ENCODE results near the gene AGAP1. TPM values are rescaled to one million over a fixed set of nuclear protein-coding genes. Genes with fewer than 3 reads are reported as not detected.
"Not testable (repeated sequence)": the region's sequence is repeated elsewhere in the genome, so short reads cannot be mapped to it uniquely, and the experiment has no call there.

The AGAP1 gene
- polyA plus RNA-seq, 3 donors from 2014 or later, result 0.18 to 2.3 (median 0.21) TPM

DNA sequence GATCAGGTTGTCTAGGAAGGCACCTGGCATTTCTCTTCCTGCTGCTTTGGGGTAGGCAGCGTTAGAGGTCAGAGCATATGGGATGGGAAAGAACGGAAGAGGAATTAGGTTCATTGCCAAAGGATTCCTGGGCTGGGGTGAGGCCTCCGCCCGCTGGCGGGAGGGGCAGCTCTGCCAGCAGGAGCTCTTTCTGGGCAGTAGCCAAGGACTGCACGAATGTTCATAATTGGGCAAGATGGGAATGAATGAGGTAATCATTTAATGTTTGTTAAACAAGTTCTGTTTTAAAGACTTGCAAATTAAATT lies 253.9 kb downstream of the AGAP1 start:
- Mint-ChIP-seq H3K36me3 (peaks cover 9 to 18% (median 10%) of the 10 kb centered on the region in 3 donors), H3K4me3 (no peak overlapping the region), H3K9me3 (no peaks in the 10 kb centered on the region), H3K4me1 (peaks cover 0 to 2% of the 10 kb centered on the region in 2 donors), H3K27me3 (ENCODE audit: low read depth in 3 of 3) (peaks cover 0 to 7% (median 4%) of the 10 kb centered on the region in 3 donors), H3K27ac (no peak overlapping the region)
- DNase-seq, result no peak

DNA sequence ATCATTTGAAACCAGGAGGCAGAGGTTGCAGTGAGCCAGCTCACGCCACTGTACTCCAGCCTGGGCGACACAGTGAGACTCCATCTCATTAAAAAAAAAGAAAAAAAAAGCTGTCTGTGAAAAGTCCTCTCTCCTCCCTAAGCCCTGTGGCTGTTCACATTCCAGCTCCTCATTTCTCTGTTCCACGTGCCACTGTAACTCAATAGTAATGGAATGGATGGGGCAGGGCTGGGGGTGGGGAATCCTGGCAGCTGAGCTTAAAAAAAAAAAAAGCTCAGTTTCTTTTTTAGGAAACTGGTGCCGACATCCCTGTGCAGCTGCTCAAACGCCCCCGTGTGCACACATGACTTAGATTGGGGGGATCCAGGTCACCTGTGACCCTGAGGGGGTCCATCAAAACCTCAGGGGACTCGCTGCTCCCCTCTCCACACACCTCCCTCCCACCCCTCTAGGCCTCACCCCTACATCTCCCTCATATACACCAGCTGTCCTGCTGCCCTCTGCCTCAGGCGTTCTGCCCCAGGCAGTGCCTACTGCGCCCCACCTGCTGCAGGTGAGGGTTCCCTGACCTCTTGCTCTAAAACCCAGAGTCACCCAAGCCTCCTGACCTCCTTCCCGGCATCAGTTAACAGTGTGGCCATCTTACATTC lies 255.4 kb downstream of the AGAP1 start:
- H3K4me1 Mint-ChIP-seq, result peaks cover 0 to 2% of the 10 kb centered on the region in 2 donors
- no peak for DNase-seq
- peaks cover 3 to 13% (median 9%) of the 10 kb centered on the region in 3 donors for H3K36me3 Mint-ChIP-seq
- H3K27ac Mint-ChIP-seq, result no peak overlapping the region
- H3K9me3 Mint-ChIP-seq, result no peaks in the 10 kb centered on the region
- no peak overlapping the region for H3K4me3 Mint-ChIP-seq
- peaks cover 0 to 7% (median 4%) of the 10 kb centered on the region in 3 donors for H3K27me3 Mint-ChIP-seq (ENCODE audit: low read depth in 3 of 3)

DNA sequence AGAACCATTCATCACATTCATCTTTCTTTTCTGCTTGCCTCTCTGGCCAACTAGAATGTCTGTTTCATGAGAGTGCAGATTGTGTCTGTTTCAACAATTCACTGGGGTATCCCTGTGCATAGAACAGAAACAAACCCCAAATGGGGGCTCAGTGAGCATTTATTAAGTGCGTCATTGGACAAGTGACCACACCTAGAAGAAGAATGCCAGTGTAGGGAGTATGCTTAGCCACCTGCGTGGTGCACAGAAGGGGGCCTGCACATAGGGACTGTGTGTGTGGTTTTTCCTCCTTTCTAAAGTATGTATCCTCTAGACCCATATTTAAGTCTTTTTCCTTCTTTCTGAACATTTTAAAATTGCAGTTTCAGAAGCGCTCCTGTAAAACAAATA lies 255.9 kb downstream of the AGAP1 start:
- H3K4me3 Mint-ChIP-seq, result no peak overlapping the region
- H3K27ac Mint-ChIP-seq, result no peak overlapping the region
- no peak for DNase-seq
- H3K9me3 Mint-ChIP-seq, result no peaks in the 10 kb centered on the region
- peaks cover 0 to 7% (median 4%) of the 10 kb centered on the region in 3 donors for H3K27me3 Mint-ChIP-seq (ENCODE audit: low read depth in 3 of 3)
- H3K36me3 Mint-ChIP-seq, result peaks cover under 1 to 13% (median 9%) of the 10 kb centered on the region in 3 donors
- H3K4me1 Mint-ChIP-seq, result peaks cover 0 to 2% of the 10 kb centered on the region in 2 donors

DNA sequence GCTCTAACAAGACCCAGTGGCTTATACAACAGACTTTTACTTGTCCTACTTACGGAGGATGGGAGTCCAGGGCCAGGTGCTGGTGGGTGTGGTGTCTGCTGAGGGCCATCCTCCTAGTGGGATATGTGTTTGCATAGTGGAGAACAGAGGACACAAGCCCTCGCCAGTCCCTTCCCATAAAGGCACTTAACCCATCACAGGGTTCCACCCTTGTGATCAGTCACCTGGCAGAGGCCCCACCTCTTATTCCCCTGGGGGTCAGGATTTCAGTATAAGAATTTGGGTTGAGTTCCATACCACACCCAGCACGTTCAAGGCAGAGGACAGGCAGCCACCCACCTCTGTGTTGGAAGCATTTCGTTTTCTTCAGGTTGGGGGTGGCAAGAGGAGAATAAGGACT lies 259.0 kb downstream of the AGAP1 start:
- H3K27ac Mint-ChIP-seq, result no peak overlapping the region

DNA sequence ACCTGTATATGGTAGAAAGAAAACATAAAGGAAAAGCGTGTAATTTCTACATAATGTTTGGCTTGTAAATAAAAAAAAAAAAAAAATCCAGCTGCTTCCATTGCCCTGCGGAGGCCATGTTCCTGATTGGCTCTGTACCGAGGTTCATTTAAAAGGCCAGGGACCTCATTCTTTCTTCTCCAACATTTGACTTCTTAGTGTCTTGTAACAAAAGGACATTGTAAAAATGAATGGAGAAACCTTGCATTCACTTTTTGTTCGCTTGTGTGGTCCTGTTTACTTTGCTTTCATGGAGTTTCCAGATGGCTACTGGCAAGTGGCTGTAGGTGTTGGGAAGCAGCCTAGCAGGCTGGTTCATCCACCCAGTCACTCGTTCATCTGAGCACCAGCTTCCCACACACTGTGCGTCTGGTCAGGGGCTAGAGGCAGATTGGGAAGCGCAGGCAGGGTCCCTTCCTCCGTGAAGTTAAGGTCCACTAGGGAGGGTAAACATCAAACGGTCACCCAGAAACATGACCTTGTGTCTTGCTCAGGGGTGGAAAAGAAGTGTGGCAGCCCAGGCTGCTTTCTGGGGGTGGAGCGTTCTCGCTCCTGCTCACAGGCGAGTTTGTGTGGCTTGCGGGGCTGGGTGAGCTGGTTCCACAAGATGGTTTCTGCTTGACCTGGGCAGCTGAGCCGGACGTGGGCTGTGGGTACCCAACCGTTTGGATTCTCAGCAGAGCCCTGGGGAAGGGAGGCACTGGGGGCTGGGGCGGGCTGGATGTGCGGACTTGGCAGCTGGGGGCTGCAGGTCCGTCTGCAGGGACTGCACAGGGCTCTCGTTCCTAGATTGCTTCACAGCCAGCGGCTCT lies 260.7 kb downstream of the AGAP1 start:
- no peak for DNase-seq

More for the DNA sequence above, 259.0 kb downstream of the AGAP1 start:
- Mint-ChIP-seq H3K4me3 (no peak overlapping the region), H3K9me3 (no peaks in the 10 kb centered on the region), H3K27me3 (ENCODE audit: low read depth in 3 of 3) (peaks cover 2% of the 10 kb centered on the region in 3 donors), H3K36me3 (peaks cover 2 to 13% (median 6%) of the 10 kb centered on the region in 3 donors), H3K4me1 (no peaks in the 10 kb centered on the region)
- DNase-seq, result no peak

DNA sequence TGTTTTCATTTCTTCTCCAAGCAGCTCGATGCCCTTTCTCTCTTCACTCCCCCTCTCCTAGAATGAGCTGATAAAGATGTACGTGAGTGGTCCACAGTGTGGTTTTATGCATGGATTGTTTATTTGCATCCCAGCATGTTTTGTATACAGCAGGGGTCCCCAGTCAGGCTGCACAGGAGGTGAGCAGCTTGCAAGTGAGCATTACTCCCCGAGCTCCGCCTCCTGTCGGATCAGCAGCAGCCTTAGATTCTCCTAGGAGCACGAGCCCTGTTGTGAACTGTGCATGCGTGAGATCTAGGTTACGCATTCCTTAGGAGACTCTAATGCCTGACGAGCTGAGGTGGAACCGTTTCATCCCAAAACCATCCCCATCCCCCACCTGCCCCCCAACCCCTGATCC lies 262.6 kb downstream of the AGAP1 start:
- no peak overlapping the region for H3K27ac Mint-ChIP-seq
- peaks cover 3 to 4% (median 4%) of the 10 kb centered on the region in 3 donors for H3K36me3 Mint-ChIP-seq
- no peaks in the 10 kb centered on the region for H3K4me1 Mint-ChIP-seq
- no peaks in the 10 kb centered on the region for H3K9me3 Mint-ChIP-seq
- peaks cover 0 to 2% (median 2%) of the 10 kb centered on the region in 3 donors for H3K27me3 Mint-ChIP-seq (ENCODE audit: low read depth in 3 of 3)
- no peak for DNase-seq
- no peak overlapping the region for H3K4me3 Mint-ChIP-seq

More for the DNA sequence above, 260.7 kb downstream of the AGAP1 start:
- Mint-ChIP-seq H3K27ac (no peak overlapping the region), H3K4me3 (no peak overlapping the region), H3K4me1 (no peaks in the 10 kb centered on the region), H3K27me3 (ENCODE audit: low read depth in 3 of 3) (peaks cover under 1 to 2% (median 2%) of the 10 kb centered on the region in 3 donors), H3K36me3 (peaks cover 3 to 13% (median 5%) of the 10 kb centered on the region in 3 donors), H3K9me3 (no peaks in the 10 kb centered on the region)

DNA sequence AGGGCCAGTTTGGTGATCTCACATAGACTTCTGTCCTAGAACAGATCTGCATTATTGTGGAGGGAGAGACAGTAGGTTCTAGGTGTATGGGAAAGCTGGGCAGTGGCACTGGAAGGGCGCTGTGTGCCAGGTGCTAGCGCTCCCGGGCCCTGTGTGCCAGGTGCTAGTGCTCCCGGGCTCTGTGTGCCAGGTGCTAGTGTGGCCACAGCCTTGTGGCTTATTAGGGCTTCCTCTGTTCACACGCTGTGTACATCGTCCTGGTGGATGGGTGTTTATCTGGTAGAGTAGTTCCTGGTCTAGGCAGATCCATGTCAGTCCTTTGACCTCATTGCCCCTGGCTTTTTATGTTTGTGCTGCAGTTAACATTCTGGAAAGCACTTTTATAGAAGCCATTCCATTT lies 263.4 kb downstream of the AGAP1 start:
- H3K27me3 Mint-ChIP-seq (ENCODE audit: low read depth in 3 of 3), result peaks cover 0 to 2% (median 2%) of the 10 kb centered on the region in 3 donors
- H3K4me3 Mint-ChIP-seq, result no peak overlapping the region
- H3K36me3 Mint-ChIP-seq, result peaks cover 0 to 3% (median 2%) of the 10 kb centered on the region in 3 donors
- no peak overlapping the region for H3K27ac Mint-ChIP-seq
- no peaks in the 10 kb centered on the region for H3K4me1 Mint-ChIP-seq
- DNase-seq, result no peak
- no peaks in the 10 kb centered on the region for H3K9me3 Mint-ChIP-seq

DNA sequence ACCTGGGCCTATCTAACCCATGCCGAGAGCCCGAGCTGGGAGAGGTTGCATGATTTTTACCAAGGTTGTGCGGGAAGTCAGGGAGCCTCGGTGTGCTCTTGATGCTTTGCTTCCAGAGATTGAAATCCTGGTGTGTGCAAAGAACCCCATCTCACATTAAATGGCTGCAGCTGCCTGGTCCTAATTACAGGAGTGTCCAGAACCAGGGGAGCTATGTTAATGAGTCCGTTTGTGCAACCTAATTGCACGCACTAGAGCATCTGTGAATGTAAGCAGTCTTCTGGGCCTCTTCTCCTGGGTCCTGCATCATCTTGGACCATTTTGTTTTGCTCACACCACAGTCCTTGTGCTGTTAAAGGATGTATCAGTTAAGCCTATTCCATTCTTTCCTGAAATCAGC lies 263.8 kb downstream of the AGAP1 start:
- Mint-ChIP-seq H3K27me3 (ENCODE audit: low read depth in 3 of 3) (peaks cover 0 to 2% (median 2%) of the 10 kb centered on the region in 3 donors), H3K36me3 (peaks cover 0 to 6% (median 3%) of the 10 kb centered on the region in 3 donors), H3K9me3 (no peaks in the 10 kb centered on the region), H3K4me3 (no peak overlapping the region), H3K4me1 (no peaks in the 10 kb centered on the region), H3K27ac (no peak overlapping the region)
- DNase-seq, result no peak

DNA sequence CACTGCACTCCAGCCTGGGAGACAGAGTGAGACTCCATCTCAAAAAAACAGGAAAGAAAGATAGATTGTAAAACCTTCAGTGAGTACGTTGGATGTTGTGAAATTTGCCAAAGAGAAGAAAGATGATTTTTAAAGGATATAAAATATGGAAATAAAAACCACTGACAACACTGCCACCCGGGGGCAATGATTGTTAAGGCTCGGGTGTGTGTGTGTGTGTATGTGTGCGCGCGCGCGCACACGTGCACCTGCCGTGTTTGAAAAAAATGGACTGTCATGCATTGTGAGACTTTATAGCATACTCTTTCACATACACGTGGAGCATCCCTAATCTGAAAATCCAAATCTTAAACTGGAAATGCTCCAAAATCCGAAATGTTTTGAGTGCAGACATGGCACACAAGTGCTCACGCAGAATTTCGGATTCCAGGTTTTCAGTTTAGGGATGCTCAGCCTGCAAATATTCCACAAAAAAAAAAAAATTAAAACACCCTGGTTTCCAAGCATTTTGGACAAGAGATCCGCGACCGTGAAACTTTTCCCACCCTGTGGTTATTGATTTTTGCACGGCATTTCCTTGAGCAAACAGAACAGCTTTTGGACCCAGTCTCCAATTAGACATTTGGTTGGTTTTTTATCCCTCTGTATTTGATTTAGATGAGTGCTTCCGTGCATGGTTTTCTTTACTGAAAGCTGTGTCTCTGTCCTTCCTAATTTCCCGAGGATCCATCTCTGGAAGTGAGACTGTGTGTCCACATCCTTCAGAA lies 269.2 kb downstream of the AGAP1 start:
- H3K4me3 Mint-ChIP-seq, result no peak overlapping the region

DNA sequence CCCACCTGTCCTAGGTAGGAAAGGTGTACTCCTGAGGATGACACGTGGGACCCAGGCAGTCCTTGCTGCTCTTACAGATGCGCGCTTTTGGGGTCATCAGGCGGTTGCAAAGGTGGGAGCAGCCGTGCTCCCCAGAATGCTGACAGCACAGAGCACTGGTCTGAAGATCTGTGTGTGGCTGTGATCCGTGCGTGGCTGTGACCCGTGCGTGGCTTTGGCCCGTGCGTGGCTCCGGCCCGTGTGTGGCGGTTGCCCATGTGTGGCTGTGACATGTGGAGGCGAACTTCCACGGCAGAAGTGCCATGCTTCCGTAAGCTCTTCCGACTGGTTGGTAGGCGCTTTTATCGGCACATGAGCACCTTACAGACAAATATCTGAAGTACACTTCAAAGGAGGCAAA lies 270.0 kb downstream of the AGAP1 start:
- no peak overlapping the region for H3K27ac Mint-ChIP-seq
- DNase-seq, result no peak
- peaks cover 0 to 5% of the 10 kb centered on the region in 2 donors for H3K4me1 Mint-ChIP-seq
- H3K27me3 Mint-ChIP-seq (ENCODE audit: low read depth in 3 of 3), result peaks cover 0 to 4% (median 3%) of the 10 kb centered on the region in 3 donors
- no peak overlapping the region for H3K4me3 Mint-ChIP-seq
- H3K36me3 Mint-ChIP-seq, result peaks cover 3 to 10% (median 3%) of the 10 kb centered on the region in 3 donors
- no peaks in the 10 kb centered on the region for H3K9me3 Mint-ChIP-seq

More for the DNA sequence above, 269.2 kb downstream of the AGAP1 start:
- Mint-ChIP-seq H3K9me3 (no peaks in the 10 kb centered on the region), H3K27me3 (ENCODE audit: low read depth in 3 of 3) (peaks cover 0 to 4% (median 3%) of the 10 kb centered on the region in 3 donors), H3K4me1 (peaks cover 0 to 5% of the 10 kb centered on the region in 2 donors), H3K36me3 (peaks cover under 1 to 10% (median 2%) of the 10 kb centered on the region in 3 donors), H3K27ac (no peak overlapping the region)
- no peak for DNase-seq

DNA sequence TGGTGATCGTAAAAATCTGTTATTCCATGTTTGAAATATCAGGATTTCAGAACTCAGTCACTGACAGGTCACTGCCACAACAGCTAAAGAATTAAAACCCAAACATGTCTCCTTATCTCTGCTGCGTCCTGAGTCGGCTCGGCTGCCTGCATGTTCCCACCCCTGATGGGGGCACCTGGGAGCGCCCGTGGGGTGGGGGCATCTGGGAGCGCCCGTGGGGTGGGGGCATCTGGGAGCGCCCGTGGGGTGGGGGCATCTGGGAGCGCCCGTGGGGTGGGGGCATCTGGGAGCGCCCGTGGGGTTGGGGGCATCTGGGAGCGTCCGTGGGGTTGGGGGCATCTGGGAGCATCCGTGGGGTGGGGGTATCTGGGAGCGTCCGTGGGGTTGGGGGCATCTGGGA lies 270.6 kb downstream of the AGAP1 start:
- peaks cover 3 to 17% (median 3%) of the 10 kb centered on the region in 3 donors for H3K36me3 Mint-ChIP-seq
- not testable (repeated sequence) for H3K27me3 Mint-ChIP-seq (ENCODE audit: low read depth in 3 of 3); H3K4me3 Mint-ChIP-seq; H3K27ac Mint-ChIP-seq; H3K4me1 Mint-ChIP-seq; H3K9me3 Mint-ChIP-seq; DNase-seq

DNA sequence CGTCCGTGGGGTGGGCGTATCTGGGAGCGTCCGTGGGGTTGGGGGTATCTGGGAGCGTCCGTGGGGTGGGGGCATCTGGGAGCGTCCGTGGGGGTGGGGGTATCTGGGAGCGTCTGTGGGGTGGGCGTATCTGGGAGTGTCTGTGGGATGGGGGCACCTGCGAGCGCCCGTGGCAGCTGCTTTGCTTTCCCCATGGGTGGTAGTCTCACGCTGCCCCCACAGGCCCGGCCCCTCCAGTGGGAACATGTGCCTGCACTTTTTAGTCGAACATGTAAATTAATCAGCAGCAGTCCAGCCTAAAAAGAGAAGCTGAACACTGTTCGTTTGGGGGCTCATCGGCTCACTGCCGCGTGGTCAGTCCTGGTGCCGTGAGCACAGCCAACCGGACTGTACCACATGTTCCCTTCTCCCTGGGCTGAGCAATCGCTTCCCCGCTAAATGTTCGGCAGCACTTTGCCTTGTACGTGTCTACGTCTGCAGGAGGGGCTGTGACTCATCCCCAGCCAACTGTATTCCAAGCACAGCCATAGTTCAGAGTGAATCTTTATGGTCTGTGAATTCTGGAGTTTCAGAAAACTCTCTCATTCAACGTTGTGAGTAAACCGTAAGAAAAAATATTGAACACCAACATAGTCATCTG lies 271.5 kb downstream of the AGAP1 start:
- no peak for DNase-seq
- Mint-ChIP-seq H3K9me3 (no peaks in the 10 kb centered on the region), H3K4me1 (peaks cover 0 to 5% of the 10 kb centered on the region in 2 donors), H3K4me3 (no peak overlapping the region), H3K27ac (no peak overlapping the region), H3K36me3 (peaks cover 3 to 18% (median 3%) of the 10 kb centered on the region in 3 donors), H3K27me3 (ENCODE audit: low read depth in 3 of 3) (peaks cover 0 to 4% (median 3%) of the 10 kb centered on the region in 3 donors)

DNA sequence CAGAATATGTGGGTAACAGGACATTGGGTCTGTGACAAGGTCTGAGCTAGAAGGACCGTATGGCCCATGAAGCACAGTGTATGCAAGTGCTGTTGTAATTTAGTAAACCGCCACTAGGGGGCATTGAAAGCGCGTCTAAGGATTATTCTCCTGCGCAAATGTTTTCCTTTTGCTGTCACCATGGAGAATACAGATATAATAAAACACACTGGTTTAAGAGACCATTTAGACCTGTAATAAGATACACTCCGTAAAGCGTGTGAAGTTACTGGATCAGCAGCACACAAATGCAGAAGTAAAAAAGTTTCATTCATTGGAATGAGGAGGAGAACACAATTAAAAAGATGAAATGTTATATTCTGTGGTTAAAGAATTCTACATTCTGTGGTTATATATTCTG lies 272.4 kb downstream of the AGAP1 start:
- no peak overlapping the region for H3K27ac Mint-ChIP-seq
- H3K27me3 Mint-ChIP-seq (ENCODE audit: low read depth in 3 of 3), result peaks cover 0 to 3% (median 2%) of the 10 kb centered on the region in 3 donors
- H3K4me1 Mint-ChIP-seq, result peaks cover 0 to 5% of the 10 kb centered on the region in 2 donors
- peaks cover 3 to 18% (median 3%) of the 10 kb centered on the region in 3 donors for H3K36me3 Mint-ChIP-seq
- DNase-seq, result peak; percentile 19 to 49 (median 43)
- H3K9me3 Mint-ChIP-seq, result no peaks in the 10 kb centered on the region
- H3K4me3 Mint-ChIP-seq, result no peak overlapping the region

Measured in immature natural killer cell (primary cell).